CD4-positive, alpha-beta T cell treated with Interferon gamma for 1 hour (primary cell): ENCODE results near the gene BMP2K.
"Not testable (repeated sequence)": the region's sequence is repeated elsewhere in the genome, so short reads cannot be mapped to it uniquely, and the experiment has no call there.

Experiments used
- DNase-seq: peaks from one replicate; pipeline ENCODE4 v3.0.0-alpha.2; 2020

The BMP2K gene

GRCh38 chr4:78868712-78869111, 92.6 kb downstream of the BMP2K start:
- DNase-seq, result not testable (repeated sequence)

GRCh38 chr4:78870056-78870455, 93.9 kb downstream of the BMP2K start:
- no peak for DNase-seq

- DNase-seq, result no peak
These were observed 100.6 kb downstream of the BMP2K start for GRCh38 chr4:78876568-78877320.

- DNase-seq, result no peak
These were observed 101.9 kb downstream of the BMP2K start for GRCh38 chr4:78878031-78878430.

- no peak for DNase-seq
These were observed 104.8 kb downstream of the BMP2K start for GRCh38 chr4:78880874-78881492.

GRCh38 chr4:78885598-78885997, 109.4 kb downstream of the BMP2K start:
- DNase-seq, result no peak

- no peak for DNase-seq
These were observed 113.8 kb downstream of the BMP2K start for GRCh38 chr4:78889955-78890354.

- DNase-seq, result no peak
These were observed 123.2 kb downstream of the BMP2K start for GRCh38 chr4:78899302-78899701.

- no peak for DNase-seq
These were observed 125.7 kb downstream of the BMP2K start for GRCh38 chr4:78901882-78902281.

- no peak for DNase-seq
These were observed 126.1 kb downstream of the BMP2K start for GRCh38 chr4:78902298-78902697.

- no peak for DNase-seq
These were observed 128.0 kb downstream of the BMP2K start for GRCh38 chr4:78904143-78904542.

GRCh38 chr4:78907638-78908037, 131.5 kb downstream of the BMP2K start:
- DNase-seq, result no peak

- not testable (repeated sequence) for DNase-seq
These were observed 132.8 kb downstream of the BMP2K start for GRCh38 chr4:78908974-78909373.

- DNase-seq, result no peak
These were observed 134.5 kb downstream of the BMP2K start for GRCh38 chr4:78910612-78911011.

GRCh38 chr4:78922207-78922606, 146.1 kb downstream of the BMP2K start:
- DNase-seq, result no peak

- DNase-seq, result no peak
These were observed 147.5 kb downstream of the BMP2K start for GRCh38 chr4:78923464-78924312.

GRCh38 chr4:78926826-78927225, 150.7 kb downstream of the BMP2K start:
- DNase-seq, result no peak

GRCh38 chr4:78928835-78929234, 152.7 kb downstream of the BMP2K start:
- no peak for DNase-seq

- DNase-seq, result no peak
These were observed 154.0 kb downstream of the BMP2K start for GRCh38 chr4:78930016-78930629.

GRCh38 chr4:78936989-78937388, 160.8 kb downstream of the BMP2K start:
- no peak for DNase-seq

GRCh38 chr4:78937837-78938236, 161.7 kb downstream of the BMP2K start:
- no peak for DNase-seq

- DNase-seq, result no peak
These were observed 162.3 kb downstream of the BMP2K start for GRCh38 chr4:78938474-78938867.
